ENCODE results near the gene SIGLEC1. TPM values are rescaled to one million over a fixed set of nuclear protein-coding genes. Genes with fewer than 3 reads are reported as not detected.

Gene SIGLEC1
- total and polyA plus RNA-seq, 2 of the 4 experiments (the other 2 are of a cell fraction): not detected

- Histone ChIP-seq H4K5ac (ENCODE audit: low read depth, low read length) (no peak within 1 kb of the TSS), H2BK15ac (ENCODE audit: low read depth, low read length) (no peak within 1 kb of the TSS), H2BK20ac (ENCODE audit: low read depth, low read length) (no peak within 1 kb of the TSS), H2AK9ac (replicated peaks; ENCODE audit: low read depth, low read length, poor library complexity) (peak within 1 kb of the TSS; percentile 72), H3K79me1 (ENCODE audit: low read depth in 1 of 2, low read length in 2 of 2) (no peaks in the 10 kb centered on the region), H4K20me1 (ENCODE audit: insufficient read depth, low read length) (no peaks in the 10 kb centered on the region), H2BK120ac (ENCODE audit: low read depth, low read length) (no peak within 1 kb of the TSS), H2AFZ (replicated peaks; ENCODE audit: low read length, poor library complexity) (peak within 1 kb of the TSS; percentile 56), H3K27me3 (ENCODE audit: control insufficient read depth, insufficient read depth, low read length) (peaks cover 76% of the 10 kb centered on the region), H3K56ac (ENCODE audit: extremely low read depth, insufficient read depth, low read length) (no peak within 1 kb of the TSS), H2AK5ac (ENCODE audit: low read depth, low read length) (no peak within 1 kb of the TSS), H3K14ac (replicated peaks; ENCODE audit: low read depth, low read length) (no peak within 1 kb of the TSS), H3K4ac (ENCODE audit: low read depth, low read length) (no peak within 1 kb of the TSS), H2BK5ac (ENCODE audit: low read depth, low read length, poor library complexity, severe bottlenecking) (no peak within 1 kb of the TSS), H3K18ac (ENCODE audit: low read depth, low read length) (no peak within 1 kb of the TSS), H3K27ac (ENCODE audit: insufficient read depth, low read length) (no peak within 1 kb of the TSS), H3K4me3 (ENCODE audit: insufficient read depth, low read depth, low read length) (no peak within 1 kb of the TSS; the same call in 1 of the 2 replicates), H3K36me3 (ENCODE audit: control insufficient read depth, insufficient read depth, low read length) (no peaks in the 10 kb centered on the region), H3K4me2 (ENCODE audit: low read depth, low read length) (no peak within 1 kb of the TSS), H3K9me3 (ENCODE audit: control insufficient read depth, insufficient read depth, low read length) (no peaks in the 10 kb centered on the region), H3K4me1 (ENCODE audit: control insufficient read depth, insufficient read depth, low read length) (no peaks in the 10 kb centered on the region), H3K9me1 (ENCODE audit: insufficient read depth, low read length) (0 out of 2 replicates have a peak, but pooled peaks cover 2% of the 10 kb centered on the region), H4K8ac (ENCODE audit: low read depth in 2 of 2, low read length in 2 of 2) (no peak within 1 kb of the TSS), H3K9ac (ENCODE audit: low read depth, low read length) (no peak within 1 kb of the TSS), H4K91ac (ENCODE audit: insufficient read depth, low read depth, low read length) (no peak within 1 kb of the TSS), H3K23ac (ENCODE audit: low read depth, low read length) (no peak within 1 kb of the TSS)
- DNase-seq (no peak), ATAC-seq (ENCODE audit: low read depth) (peak; percentile 50)
- intact Hi-C loops (cut with micrococcal nuclease): no loop called here
- dilution Hi-C loops (cut with HindIII; ENCODE audit: low sequenced_read_pairs, unreplicated experiment): no loop called here
- POLR2A ChIA-PET (ENCODE audit: unreplicated experiment): no interaction called here
- no TSS peak for BruUV-seq (replicated peaks)
- 7% methylated on average over 3 of the region's 67 CpGs; no CpG with 5 or more reads in 1 of the 2 experiments for WGBS, 2 experiments (ENCODE audit: extremely low coverage in 2 of 2, insufficient read length in 1 of 2)
- CTCF ChIA-PET: no interaction called here
- in situ Hi-C loops (cut with MboI; ENCODE audit: low sequenced_read_pairs): no loop called here
- TF ChIP-seq CTCF (conservative IDR thresholded peaks at IDR 0.05; ENCODE audit: low read depth, low read length): no peak
- no peak for TF ChIP-seq NFE2L2 (IDR thresholded peaks at IDR 0.05; ENCODE audit: low read depth, low read length)
- no peak for TF ChIP-seq BHLHE40 (IDR thresholded peaks at IDR 0.05; ENCODE audit: low read depth, low read length)
- TF ChIP-seq MAZ (IDR thresholded peaks at IDR 0.05; ENCODE audit: borderline replicate concordance, low read depth, low read length): no peak
- no peak for TF ChIP-seq RAD21 (IDR thresholded peaks at IDR 0.05; ENCODE audit: low read length)
- no peak for TF ChIP-seq MAFK (IDR thresholded peaks at IDR 0.05; ENCODE audit: low read depth, low read length)
- TF ChIP-seq FOS (IDR thresholded peaks at IDR 0.05; ENCODE audit: low read depth, low read length): no peak
- no peak for TF ChIP-seq CHD1 (IDR thresholded peaks at IDR 0.05; ENCODE audit: low read depth, low read length)
- no peak for TF ChIP-seq SMC3 (IDR thresholded peaks at IDR 0.05; ENCODE audit: low read depth, low read length)
- TF ChIP-seq USF2 (IDR thresholded peaks at IDR 0.05; ENCODE audit: low read depth, low read length): no peak
Measured at GRCh38 chr20:3732327-3733118, 20.1 kb upstream of the SIGLEC1 start, which contains the start of gene HSPA12B. TSS of gene HSPA12B (plus strand) at chr20:3732685. CDS start at chr20:3738675, 5,990 bp downstream.

Measured in IMR-90 (cell line).